Measurements from ENCODE around the gene DMBT1.

Gene DMBT1

DNA sequence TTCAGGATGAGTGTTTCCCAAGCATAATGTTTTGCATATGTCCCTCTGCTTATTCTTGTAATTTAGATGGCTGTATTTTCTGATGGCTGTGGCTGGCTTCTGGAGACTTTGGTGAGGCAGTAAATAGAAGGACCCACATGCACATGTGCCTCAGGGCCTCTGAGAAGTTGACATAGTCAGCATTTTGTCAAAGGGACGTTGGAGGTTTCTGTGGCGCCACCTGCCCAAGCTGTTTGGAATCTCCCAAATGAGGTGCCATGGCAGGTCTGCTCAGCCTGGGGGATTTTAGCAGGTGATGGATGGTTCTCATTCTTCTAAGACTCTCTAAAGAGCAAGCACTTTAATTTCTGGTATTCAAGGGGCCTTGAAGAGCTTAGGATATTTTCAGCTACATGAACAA lies 109.3 kb downstream of the DMBT1 start:
- DNase-seq (ENCODE audit: low read depth in 2 of 2), result no peak

DNA sequence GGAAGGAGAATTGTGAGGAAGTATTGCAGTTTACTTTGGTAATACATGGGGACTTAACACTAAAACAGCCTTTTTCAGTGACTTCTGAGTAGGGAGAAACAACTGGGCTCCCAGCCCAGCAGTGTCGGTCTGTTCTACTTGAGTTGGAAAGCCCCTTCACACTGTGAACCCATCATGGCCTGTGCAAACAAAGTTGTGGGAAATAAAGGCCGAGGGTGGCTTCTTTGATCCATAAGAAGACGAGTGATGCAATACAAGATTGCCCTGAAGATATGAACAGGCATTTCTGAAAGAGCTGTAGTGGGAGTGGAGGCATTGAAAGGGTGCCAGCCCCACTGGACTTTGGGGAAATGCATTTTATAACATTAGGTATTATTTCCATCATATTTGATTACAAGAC lies 110.8 kb downstream of the DMBT1 start:
- no peak for DNase-seq (ENCODE audit: low read depth in 2 of 2)

DNA sequence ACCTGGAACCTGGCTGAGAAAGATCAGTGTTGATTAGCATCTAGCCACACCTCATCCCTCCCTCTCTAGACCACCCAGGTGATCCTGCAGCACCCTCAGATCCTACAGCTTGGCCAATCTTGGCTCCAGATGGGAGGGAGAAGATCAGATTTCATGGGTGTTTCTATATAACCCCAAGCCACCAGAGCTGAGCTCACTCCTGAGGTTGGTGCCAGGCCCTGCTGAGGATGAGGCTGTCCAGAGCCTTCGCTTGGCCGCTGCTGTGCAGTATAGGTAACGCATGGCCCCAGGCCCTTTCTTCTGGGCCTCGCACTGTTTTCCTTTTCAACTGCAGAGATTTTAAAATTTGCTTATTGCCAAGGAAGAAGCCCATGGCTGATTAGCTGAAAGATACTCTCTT lies 112.1 kb downstream of the DMBT1 start:
- DNase-seq (ENCODE audit: low read depth in 2 of 2), result no peak

DNA sequence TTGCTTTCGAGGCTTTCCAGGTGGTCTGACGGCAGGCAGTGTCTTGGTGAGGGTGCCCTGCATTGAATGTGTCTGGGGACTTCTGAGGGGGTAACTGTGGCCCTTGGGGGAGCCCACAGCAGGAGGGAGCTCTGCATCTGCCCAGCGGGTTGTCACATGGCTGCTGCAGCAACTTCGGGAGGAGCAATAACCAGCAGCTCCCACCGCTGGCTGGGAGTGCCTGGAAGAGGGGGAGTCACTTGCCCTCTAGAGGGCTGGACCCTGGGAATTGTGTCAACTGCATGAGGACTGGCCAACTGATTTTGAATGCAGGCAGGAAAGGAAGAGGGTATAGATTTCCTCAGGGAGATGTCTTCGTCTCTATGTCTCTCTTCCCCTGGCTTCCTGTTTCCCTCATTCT lies 112.7 kb downstream of the DMBT1 start:
- DNase-seq (ENCODE audit: low read depth in 2 of 2), result no peak

DNA sequence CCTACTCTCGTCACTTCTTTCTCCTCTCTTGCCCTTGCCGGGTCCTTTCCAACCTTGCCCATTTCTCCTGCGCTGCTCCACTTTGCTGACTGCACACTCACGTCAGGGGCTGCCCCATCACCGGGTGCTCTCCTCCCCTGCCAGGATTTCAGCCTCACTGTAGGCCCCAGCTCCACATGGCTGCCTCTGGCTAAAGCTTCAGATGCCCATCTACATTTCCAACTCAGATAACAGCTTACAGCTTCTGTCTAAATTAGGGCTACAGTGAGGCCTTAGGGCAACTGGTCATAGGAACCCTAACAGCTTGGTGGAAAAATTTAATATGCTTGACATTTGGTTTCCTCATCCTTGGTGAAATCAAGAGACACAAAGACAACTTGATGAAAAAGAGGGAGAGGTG lies 113.2 kb downstream of the DMBT1 start:
- DNase-seq (ENCODE audit: low read depth in 2 of 2), result no peak

DNA sequence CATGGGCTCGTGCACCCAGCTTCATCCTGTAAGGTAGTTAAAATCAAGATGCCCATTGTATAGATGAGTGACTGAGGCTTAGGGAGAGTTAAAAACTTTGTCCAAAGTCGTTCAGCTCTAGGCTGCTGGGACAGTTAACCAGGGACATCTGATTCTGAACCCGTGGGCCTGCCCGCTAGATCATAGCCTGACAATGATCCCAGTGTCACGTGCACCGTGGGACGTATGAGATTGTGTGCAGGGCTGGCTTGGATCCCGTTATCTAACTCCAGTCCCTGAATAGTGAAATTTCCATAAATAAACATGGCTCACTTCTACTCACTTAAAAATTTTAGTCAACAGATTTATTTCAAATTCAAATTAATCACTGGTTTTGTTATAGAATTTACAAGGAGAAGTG lies 114.2 kb downstream of the DMBT1 start:
- no peak for DNase-seq (ENCODE audit: low read depth in 2 of 2)

DNA sequence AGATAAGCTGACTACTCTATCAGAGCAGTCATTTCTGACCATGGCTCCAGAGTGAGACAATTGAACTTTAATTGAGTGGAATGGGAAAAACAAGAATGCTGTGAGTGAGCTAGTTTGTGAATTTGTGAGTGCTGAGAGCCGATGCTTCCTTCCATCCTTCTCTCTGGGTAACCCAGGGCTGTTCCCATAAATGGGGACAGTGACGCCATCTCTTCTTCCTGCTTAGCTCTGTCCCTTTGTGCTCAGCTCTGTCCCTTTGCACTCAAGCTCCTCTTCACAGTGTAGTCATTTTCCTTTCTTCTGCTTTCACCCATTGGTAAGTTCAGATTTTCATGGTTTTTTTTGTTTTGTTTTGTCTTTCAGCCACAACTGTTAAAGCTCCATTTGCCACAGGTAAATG lies 114.7 kb downstream of the DMBT1 start:
- no peak for DNase-seq (ENCODE audit: low read depth in 2 of 2)

DNA sequence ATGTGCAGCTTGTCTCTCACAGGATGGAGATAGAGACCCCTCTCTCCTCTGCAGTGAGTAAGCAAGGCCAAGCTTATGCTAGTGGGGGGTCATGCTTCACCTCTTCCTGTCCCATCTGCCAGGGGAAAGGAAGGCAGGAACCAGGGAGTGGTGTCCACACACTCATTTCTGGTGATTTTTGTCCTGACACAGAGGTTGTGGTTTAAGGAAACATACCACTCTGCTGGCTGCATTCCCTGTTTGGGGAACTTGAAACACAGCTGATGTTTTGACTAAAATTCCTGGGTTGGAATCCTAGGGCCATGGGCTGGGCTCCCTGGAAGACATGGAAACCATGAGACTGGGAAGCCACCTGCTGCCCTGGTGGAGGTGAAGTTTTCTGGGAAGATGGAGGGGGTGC lies 117.7 kb downstream of the DMBT1 start:
- no peak for DNase-seq (ENCODE audit: low read depth in 2 of 2)

DNA sequence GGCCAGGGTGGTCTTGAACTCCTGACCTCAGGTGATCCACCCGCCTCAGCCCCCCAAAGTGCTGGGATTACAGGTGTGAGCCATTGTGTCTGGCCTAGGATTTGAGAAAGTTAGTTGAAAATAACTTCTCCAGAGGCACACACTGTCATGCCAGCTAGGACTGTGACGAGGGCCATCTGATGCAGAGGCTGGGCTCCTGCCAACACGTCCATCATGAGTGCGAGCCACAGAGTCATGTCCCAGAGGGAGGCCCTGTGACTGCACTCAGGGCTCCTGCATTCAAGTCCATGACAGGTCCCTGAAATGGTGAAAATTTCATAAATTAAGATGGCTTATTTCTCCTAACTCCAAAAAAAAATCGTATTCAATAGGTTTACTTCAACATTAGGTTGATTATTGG lies 122.0 kb downstream of the DMBT1 start:
- DNase-seq (ENCODE audit: low read depth in 2 of 2), result no peak

DNA sequence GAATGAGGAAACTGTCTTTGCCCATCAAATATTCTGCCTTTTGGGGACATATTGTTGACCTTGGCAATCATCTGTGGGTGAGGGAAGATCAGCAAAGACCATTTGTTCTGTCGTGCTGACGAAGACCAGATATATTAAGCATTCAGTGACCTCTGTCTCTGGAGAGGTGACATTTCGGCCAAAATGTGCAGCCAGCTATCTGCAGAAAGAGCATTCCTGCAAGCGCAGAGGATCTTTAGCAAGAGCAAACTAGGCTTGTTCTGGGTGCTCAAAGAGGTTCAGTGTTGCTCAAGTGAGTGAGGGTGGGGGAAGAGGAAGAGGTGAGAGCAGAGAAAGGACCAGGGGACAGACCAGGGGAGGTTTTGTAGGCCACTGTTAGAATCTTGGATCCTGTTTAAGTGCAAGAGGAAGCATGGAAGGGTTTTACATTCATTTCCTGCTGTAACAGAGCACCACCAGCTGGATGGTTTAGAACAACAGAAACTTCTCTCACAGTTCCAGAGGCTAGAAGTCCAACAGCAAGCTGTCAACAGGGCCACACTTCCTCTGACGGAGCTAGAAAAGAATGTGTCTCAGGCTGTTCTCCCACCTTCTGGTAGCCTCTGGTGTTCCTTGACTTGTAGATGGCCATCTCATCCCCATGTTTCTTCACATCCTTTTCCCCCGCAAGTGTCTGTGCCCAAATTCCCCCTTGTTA lies 127.9 kb downstream of the DMBT1 start:
- DNase-seq (ENCODE audit: low read depth in 2 of 2), result no peak

DNA sequence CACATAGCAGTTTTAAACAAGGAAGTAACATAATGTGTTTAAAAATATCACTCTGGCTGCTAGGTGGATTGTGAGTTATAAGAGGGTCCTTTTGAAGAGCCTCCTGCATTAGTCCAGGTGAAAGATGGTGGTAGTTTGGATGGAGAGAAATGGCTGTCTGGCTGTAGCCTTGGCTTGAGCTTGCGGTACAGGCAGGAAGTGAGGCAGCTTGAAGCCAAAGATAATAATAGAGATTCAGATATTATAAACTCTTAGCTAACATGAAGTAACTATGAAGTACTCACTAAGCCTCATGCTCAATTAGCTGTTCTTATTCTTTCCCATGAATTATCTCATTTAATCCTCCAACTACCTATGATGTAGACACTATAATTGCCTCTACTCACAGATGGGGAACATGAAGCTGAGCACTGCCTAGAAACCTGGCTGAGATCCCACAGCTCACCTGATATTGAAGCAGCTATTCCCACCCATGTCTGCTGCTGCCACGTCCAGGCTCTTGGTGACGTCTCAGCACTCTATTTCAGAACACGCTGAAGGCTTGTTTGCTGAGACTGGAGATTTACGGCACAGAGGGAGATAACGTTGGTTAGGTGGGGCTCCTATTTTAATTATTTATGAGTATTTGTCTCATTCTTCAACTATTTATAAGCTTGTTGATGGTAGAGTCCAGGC lies 128.7 kb downstream of the DMBT1 start:
- DNase-seq (ENCODE audit: low read depth in 2 of 2), result no peak

DNA sequence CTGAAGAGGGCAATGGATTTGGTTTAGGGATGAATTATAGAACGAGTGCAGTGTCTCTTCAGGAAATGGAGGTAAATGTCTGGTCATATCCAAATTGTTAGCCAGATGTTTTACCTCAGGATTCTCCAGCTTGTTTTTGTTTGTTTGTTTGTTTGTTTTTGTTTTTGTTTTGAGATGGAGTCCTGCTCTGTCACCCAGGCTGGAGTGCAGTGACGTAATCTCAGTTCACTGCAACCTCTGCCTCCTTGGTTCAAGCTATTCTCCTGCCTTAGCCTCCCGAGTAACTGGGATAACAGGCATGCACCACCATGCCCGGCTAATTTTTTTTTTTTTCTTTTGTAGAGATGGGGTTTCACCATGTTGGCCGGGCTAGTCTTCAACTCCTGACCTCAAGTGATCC lies 132.2 kb downstream of the DMBT1 start:
- DNase-seq (ENCODE audit: low read depth in 2 of 2), result no peak
